CD14-positive monocyte (primary cell): ENCODE results near the gene TMX4. TPM values are rescaled to one million over a fixed set of nuclear protein-coding genes. Genes with fewer than 3 reads are reported as not detected.

Experiments
- DNase-seq, 3 donors: peaks; one replicate each; pipeline ENCODE4 v3.0.0-alpha.2; 2011 to 2022
- H2AFZ ChIP-seq: 2 replicates; pipeline ENCODE4 v1.6.0; 2012; ENCODE audit warnings: mild to moderate bottlenecking, low read depth, low read length, inconsistent platforms; ENCODE audit not compliant: insufficient read depth, poor library complexity, severe bottlenecking
- H3K27ac ChIP-seq, 2 donors: 1 replicate in 1 of 2; 2 replicates in 1 of 2; pipeline ENCODE4 v1.5.1; 2012 to 2013; ENCODE audit warnings: low read length in 2 of 2, control low read depth in 1 of 2, inconsistent platforms in 1 of 2, low read depth in 1 of 2, mild to moderate bottlenecking in 1 of 2
- H3K27me3 ChIP-seq, 2 donors: one replicate each; pipeline versions ENCODE4 v1.6.0 to v1.6.1; 2011 to 2013; ENCODE audit warnings: low read length in 2 of 2; ENCODE audit not compliant: control insufficient read depth in 2 of 2, insufficient read depth in 2 of 2
- H3K36me3 ChIP-seq, 2 donors: replicated peaks in 1 of 2; 1 replicate in 1 of 2; 2 replicates in 1 of 2; pipeline versions ENCODE4 v1.5.1 to v1.6.1; 2012 to 2013; ENCODE audit warnings: low read length in 2 of 2, control low read depth in 1 of 2, inconsistent platforms in 1 of 2, mild to moderate bottlenecking in 1 of 2; ENCODE audit not compliant: insufficient read depth in 2 of 2, control insufficient read depth in 1 of 2
- H3K4me1 ChIP-seq, 2 donors: 1 replicate in 1 of 2; 2 replicates in 1 of 2; pipeline versions ENCODE4 v1.5.1 to v1.6.1; 2012 to 2013; ENCODE audit warnings: low read length in 2 of 2, control low read depth in 1 of 2, inconsistent platforms in 1 of 2, mild to moderate bottlenecking in 1 of 2, moderate library complexity in 1 of 2; ENCODE audit not compliant: insufficient read depth in 2 of 2, control insufficient read depth in 1 of 2
- H3K4me2 ChIP-seq: replicated peaks from 2 replicates; pipeline ENCODE3; 2012; ENCODE audit warnings: low read length, moderate library complexity, mild to moderate bottlenecking; ENCODE audit not compliant: poor library complexity, severe bottlenecking; ENCODE audit errors: extremely low read depth
- H3K4me3 ChIP-seq, 3 experiments: fragments of 200-600 bp in 1 of 3; sonication (generic) in 1 of 3; replicated peaks in 1 of 3; 1 replicate in 2 of 3; 2 replicates in 1 of 3; pipeline ENCODE4 v1.5.1; 2011 to 2013; ENCODE audit warnings: low read length in 3 of 3, mild to moderate bottlenecking in 3 of 3, control low read depth in 2 of 3, low read depth in 2 of 3, inconsistent platforms in 1 of 3, moderate library complexity in 1 of 3
- H3K79me2 ChIP-seq: 2 replicates; pipeline ENCODE4 v1.6.0; 2012; ENCODE audit warnings: mild to moderate bottlenecking, control low read depth, inconsistent platforms, low read length, moderate library complexity; ENCODE audit not compliant: insufficient read depth
- H3K9ac ChIP-seq: 2 replicates; pipeline ENCODE4 v1.6.0; 2017; ENCODE audit warnings: low read length, mild to moderate bottlenecking; ENCODE audit not compliant: insufficient read depth, poor library complexity, severe bottlenecking
- H3K9me3 ChIP-seq, 2 donors: replicated peaks in 1 of 2; 1 replicate in 1 of 2; 2 replicates in 1 of 2; pipeline versions ENCODE4 v1.5.1 to v1.6.1; 2012 to 2013; ENCODE audit warnings: low read length in 2 of 2, control low read depth in 1 of 2; ENCODE audit not compliant: control insufficient read depth in 1 of 2, insufficient read depth in 1 of 2
- H4K20me1 ChIP-seq: 2 replicates; pipeline ENCODE4 v1.6.0; 2012; ENCODE audit warnings: mild to moderate bottlenecking, low read length, control low read depth, moderate library complexity; ENCODE audit not compliant: insufficient read depth
- H3K27ac Mint-ChIP-seq, 7 donors: one replicate each; pipeline ENCODE4 v1.8.0; 2020; ENCODE audit warnings: mild to moderate bottlenecking in 7 of 7, mixed read lengths in 7 of 7, moderate library complexity in 6 of 7, inconsistent platforms in 2 of 7
- H3K27me3 Mint-ChIP-seq, 3 donors: one replicate each; pipeline ENCODE4 v1.8.0; 2021 to 2022; ENCODE audit warnings: low read depth in 3 of 3, mild to moderate bottlenecking in 3 of 3, mixed read lengths in 3 of 3, moderate library complexity in 3 of 3, inconsistent platforms in 1 of 3
- H3K36me3 Mint-ChIP-seq, 2 donors: one replicate each; pipeline ENCODE4 v1.8.0; 2020; ENCODE audit warnings: mixed read lengths in 2 of 2, inconsistent platforms in 1 of 2, mild to moderate bottlenecking in 1 of 2
- H3K4me1 Mint-ChIP-seq: one replicate; pipeline ENCODE4 v1.8.0; 2020; ENCODE audit warnings: mild to moderate bottlenecking, mixed read lengths
- H3K4me3 Mint-ChIP-seq, 2 donors: one replicate each; pipeline ENCODE4 v1.8.0; 2020; ENCODE audit warnings: mild to moderate bottlenecking in 2 of 2, mixed read lengths in 2 of 2, moderate library complexity in 1 of 2
- H3K9me3 Mint-ChIP-seq, 7 donors: one replicate each; pipeline ENCODE4 v1.8.0; 2020 to 2022; ENCODE audit warnings: mixed read lengths in 7 of 7, mild to moderate bottlenecking in 6 of 7, moderate library complexity in 6 of 7, inconsistent platforms in 2 of 7
- CTCF ChIP-seq: fragments of 200-600 bp; IDR thresholded peaks from one replicate; pipeline ENCODE4 v1.8.0; 2022; ENCODE audit warnings: antibody characterized with exemption, mild to moderate bottlenecking
- WGBS: methylation state at CpG from one replicate; pipeline ENCODE4 v1.1.5; 2013; ENCODE audit warnings: missing lambda C conversion rate; ENCODE audit not compliant: insufficient coverage; 5-methylcytosine and 5-hydroxymethylcytosine counted together
- intact Hi-C, 2 donors: fragments of 100-400 bp; cut with micrococcal nuclease; formaldehyde crosslinking; loops; one replicate each; pipeline versions ENCODE4 v1.15.0 to v1.15.1; 2023
- polyA plus RNA-seq, 3 donors: library from polyadenylated mRNA; depleted of rRNA in 1 of 3; unstranded in 2 of 3; stranded (reverse) in 1 of 3; fragments of 300-500 nt in 2 of 3; fragments of >200 nt in 1 of 3; fragmentation: Illumina TruSeq in 2 of 3; gene quantifications; 1 replicate in 2 of 3; 2 replicates in 1 of 3; pipeline ENCODE4 v1.2.3, GENCODE V29; 2012 to 2021

Gene TMX4
- polyA plus RNA-seq, 3 donors: 12.1 to 67.9 (median 55.2) TPM

- WGBS: 96% methylated on average over 7 of the region's 10 CpGs
- no peak overlapping the region for H3K27ac ChIP-seq
- no peak overlapping the region for H3K4me2 ChIP-seq
- no peak overlapping the region for H3K4me3 Mint-ChIP-seq
- no peaks in the 10 kb centered on the region for H3K9me3 ChIP-seq
- no peak for TF ChIP-seq CTCF
- intact Hi-C loops: loop anchor here in 1 of 2 donors (5.0 kb wide), 1 partner anchor 76 kb away; no protein-coding TSS in a partner anchor
- H2AFZ ChIP-seq: peak overlapping the region; percentile 9
- no peaks in the 10 kb centered on the region for H3K36me3 ChIP-seq
- peaks cover 12% of the 10 kb centered on the region for H3K4me1 Mint-ChIP-seq
- peaks cover 27 to 45% of the 10 kb centered on the region in 2 donors for H3K4me1 ChIP-seq
- H3K27ac Mint-ChIP-seq: no peak overlapping the region
- H3K27me3 ChIP-seq: no peaks in the 10 kb centered on the region
- peaks cover 4% of the 10 kb centered on the region for H4K20me1 ChIP-seq
- peaks cover 23% of the 10 kb centered on the region for H3K79me2 ChIP-seq
- H3K4me3 ChIP-seq: no peak overlapping the region
- H3K9ac ChIP-seq: no peak overlapping the region
- H3K36me3 Mint-ChIP-seq: no peaks in the 10 kb centered on the region
- no peak for DNase-seq
- peaks cover 0 to 2% (median 0%) of the 10 kb centered on the region in 3 donors for H3K27me3 Mint-ChIP-seq
- peaks cover 0 to 2% (median 0%) of the 10 kb centered on the region in 7 donors for H3K9me3 Mint-ChIP-seq
These were observed 2.1 kb upstream of the TMX4 start for GRCh38 chr20:8021541-8022269.

GRCh38 chr20:8020314-8021079 lies 936 bp upstream of the TMX4 start:
- DNase-seq: peak; percentile 15 to 47 (median 21)
- Histone ChIP-seq H3K4me1 (peaks cover 27 to 45% of the 10 kb centered on the region in 2 donors), H3K9me3 (no peaks in the 10 kb centered on the region), H2AFZ (no peak overlapping the region), H3K27me3 (no peaks in the 10 kb centered on the region), H3K79me2 (peaks cover 35% of the 10 kb centered on the region), H3K4me2 (peak overlapping the region; percentile 99), H3K4me3 (peak overlapping the region in 2 of 3 experiments; percentile 48 to 97), H3K36me3 (no peaks in the 10 kb centered on the region), H3K9ac (no peak overlapping the region), H4K20me1 (peaks cover 12% of the 10 kb centered on the region), H3K27ac (peak overlapping the region in 1 of 2 donors; percentile 92)
- TF ChIP-seq CTCF: no peak
- H3K9me3 Mint-ChIP-seq: peaks cover 0 to 2% (median 0%) of the 10 kb centered on the region in 7 donors
- peak overlapping the region in 1 of 2 donors; percentile 75 for H3K4me3 Mint-ChIP-seq
- intact Hi-C loops: loop anchor here in 1 of 2 donors (5.0 kb wide), 1 partner anchor 77 kb away; no protein-coding TSS in a partner anchor
- H3K27me3 Mint-ChIP-seq: peaks cover 0 to 2% (median 0%) of the 10 kb centered on the region in 3 donors
- peaks cover 0 to 3% of the 10 kb centered on the region in 2 donors for H3K36me3 Mint-ChIP-seq
- no peak overlapping the region for H3K27ac Mint-ChIP-seq
- no CpG with 5 or more reads among the region's 3 CpGs for WGBS
- peaks cover 15% of the 10 kb centered on the region for H3K4me1 Mint-ChIP-seq
